Epithelial cell of proximal tubule (primary cell): ENCODE measurements around the gene MPP3. TPM values are rescaled to one million over a fixed set of nuclear protein-coding genes. Genes with fewer than 3 reads are reported as not detected.

Experiments used
- DNase-seq: peaks from one replicate; pipeline ENCODE4 v3.0.0-alpha.2; 2011; ENCODE audit warnings: low read depth
- H3K4me3 ChIP-seq: 2 replicates; pipeline ENCODE4 v1.5.1; 2011; ENCODE audit warnings: low read depth, mild to moderate bottlenecking, low read length
- CTCF ChIP-seq: conservative IDR thresholded peaks from 2 replicates; pipeline ENCODE4 v1.5.1; 2012; ENCODE audit warnings: low read depth, mild to moderate bottlenecking, low read length
- total RNA-seq: library from RNA; depleted of rRNA; stranded (reverse); fragments of >200 nt; gene quantifications from 2 replicates; pipeline ENCODE4 v1.2.3, GENCODE V29; 2015

Gene MPP3
- 8.6 and 10.8 TPM in 2 replicates for total RNA-seq

GRCh38 chr17:43832976-43833829, at the start of gene MPP3:
Gene MPP3 (minus strand): TSS chr17:43833146. CDS start chr17:43831906, 1,240 bp downstream.
- no peak for TF ChIP-seq CTCF
- peak within 1 kb of the TSS; percentile 62 for H3K4me3 ChIP-seq
- DNase-seq = no peak

GRCh38 chr17:43881758-43882505, 49.0 kb upstream of the MPP3 start:
- DNase-seq = no peak
- no peak overlapping the region for H3K4me3 ChIP-seq
- TF ChIP-seq CTCF = no peak

GRCh38 chr17:43881181-43881580, 48.2 kb upstream of the MPP3 start:
- no peak for DNase-seq
- no peak overlapping the region for H3K4me3 ChIP-seq
- TF ChIP-seq CTCF = no peak

- TF ChIP-seq CTCF = peak; percentile 87
- no peak for DNase-seq
- no peak overlapping the region for H3K4me3 ChIP-seq
These were observed 47.6 kb upstream of the MPP3 start for GRCh38 chr17:43880420-43880991.

- no peak for DNase-seq
- H3K4me3 ChIP-seq = no peak overlapping the region
- no peak for TF ChIP-seq CTCF
These were observed 46.9 kb upstream of the MPP3 start for GRCh38 chr17:43879723-43880419.

- peak; percentile 23 for DNase-seq
- H3K4me3 ChIP-seq = no peak overlapping the region
- peak; percentile 90 for TF ChIP-seq CTCF
These were observed 45.6 kb upstream of the MPP3 start for GRCh38 chr17:43878260-43879175.
